Activated naive CD4-positive, alpha-beta T cell treated with anti-CD3 and anti-CD28 coated beads, Interleukin-2, amount 50 U/mL, for 16 hours (primary cell): ENCODE data around the gene OXTR.

Experiments
- DNase-seq: peaks from one replicate; pipeline ENCODE4 v3.0.0-alpha.2; 2020

OXTR gene

GRCh38 chr3:8709801-8710507 lies 59.5 kb downstream of the OXTR start:
- no peak for DNase-seq

GRCh38 chr3:8709287-8709686 lies 60.1 kb downstream of the OXTR start:
- DNase-seq: no peak

- DNase-seq: no peak
Observed at GRCh38 chr3:8705575-8705974, 63.8 kb downstream of the OXTR start.

- no peak for DNase-seq
Observed at GRCh38 chr3:8702560-8702959, 66.9 kb downstream of the OXTR start.
